Colon (tissue), 2 donors: ENCODE results near the gene SH3RF1.

ENCODE experiments used
- FAIRE-seq: peaks from 2 replicates; lab custom pipeline; 2012; peaks lifted over from hg19 to GRCh38; lab: Jason Lieb, UNC
- donor health status: control.
- donor health status: control.

SH3RF1 gene

GRCh38 chr4:169132561-169133305 is 138.0 kb downstream of the SH3RF1 start:
- no peak for FAIRE-seq

GRCh38 chr4:169131556-169132208 is 139.1 kb downstream of the SH3RF1 start:
- FAIRE-seq, result no peak

- FAIRE-seq, result no peak
Measured at GRCh38 chr4:169128902-169129301, 141.9 kb downstream of the SH3RF1 start.

GRCh38 chr4:169127314-169127713 is 143.4 kb downstream of the SH3RF1 start:
- FAIRE-seq, result no peak

DNA sequence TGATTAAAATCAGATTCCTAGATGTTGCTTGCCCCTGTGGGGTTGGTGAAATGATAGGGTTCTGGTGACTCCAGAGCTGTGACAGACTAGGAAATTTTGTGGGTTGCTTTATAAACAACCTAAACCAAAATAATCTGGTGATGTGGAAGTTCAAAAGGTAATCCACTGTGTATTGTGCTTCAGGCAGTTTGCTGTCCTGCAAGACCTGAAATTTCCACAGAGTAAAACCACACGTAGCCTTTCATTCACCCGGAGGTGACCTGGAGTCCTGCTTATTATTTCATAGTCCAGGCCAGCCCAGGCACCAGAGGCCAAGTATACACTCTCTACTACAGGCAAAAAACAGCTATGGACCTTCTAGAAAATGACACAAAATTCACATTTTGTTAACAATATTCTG is 146.1 kb downstream of the SH3RF1 start:
- FAIRE-seq, result no peak

DNA sequence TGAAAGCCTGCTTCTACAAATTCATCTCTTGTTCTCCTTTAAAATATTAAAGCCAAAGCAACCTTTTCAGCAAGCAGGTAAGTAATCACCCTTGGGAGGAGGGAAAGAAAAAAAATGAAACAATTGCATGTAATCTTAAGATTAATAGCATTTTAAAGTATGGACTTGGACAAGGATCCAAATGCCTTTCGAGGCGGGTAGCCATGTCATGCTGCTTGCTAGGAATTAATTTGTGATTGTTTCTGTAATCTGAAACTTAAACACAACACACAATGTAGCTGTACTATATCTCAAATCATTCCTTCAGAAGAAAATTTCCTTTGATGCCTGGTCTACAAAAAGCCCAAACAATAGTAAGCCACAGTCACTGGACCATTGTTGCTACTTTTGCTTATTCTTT is 148.3 kb downstream of the SH3RF1 start:
- FAIRE-seq, result no peak

- no peak for FAIRE-seq
Measured at GRCh38 chr4:169121861-169122382, 148.8 kb downstream of the SH3RF1 start.

DNA sequence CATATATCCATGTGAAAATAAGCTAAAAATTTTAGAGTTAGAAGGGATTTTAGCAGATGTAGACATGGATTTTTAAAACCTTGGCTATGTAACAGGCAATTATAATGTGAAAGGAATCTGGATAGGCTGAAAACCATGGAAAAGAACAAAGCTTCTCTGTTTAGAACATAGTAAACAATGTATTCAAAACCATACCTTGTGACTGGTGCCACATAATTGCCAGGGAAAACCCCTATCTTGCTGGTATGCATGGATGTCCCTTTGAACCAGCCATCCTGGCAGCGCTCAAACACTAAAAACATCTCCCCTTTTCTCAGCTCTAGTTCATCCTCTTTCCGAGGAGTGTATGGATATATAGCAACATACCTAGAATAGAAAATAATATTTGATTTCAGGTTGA is 150.1 kb downstream of the SH3RF1 start:
- FAIRE-seq, result no peak

DNA sequence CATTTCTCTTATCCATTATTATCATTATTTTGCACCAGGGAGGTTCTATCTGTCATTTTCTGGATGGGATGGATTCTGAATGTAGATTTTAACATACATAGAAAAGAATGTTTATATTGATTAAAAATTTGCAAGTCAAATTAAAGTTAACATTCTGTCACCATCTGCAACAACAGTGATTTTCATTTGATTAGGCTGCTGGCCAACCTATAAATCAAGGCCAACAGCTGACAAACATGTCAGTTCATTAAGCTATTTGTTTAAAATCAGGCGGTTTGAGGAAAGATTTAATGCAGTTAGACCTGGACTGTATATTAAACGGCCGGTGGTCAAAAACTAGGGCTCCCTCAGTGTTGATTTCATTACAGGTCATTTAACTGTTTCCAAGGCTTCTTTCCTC is 151.2 kb downstream of the SH3RF1 start:
- no peak for FAIRE-seq

DNA sequence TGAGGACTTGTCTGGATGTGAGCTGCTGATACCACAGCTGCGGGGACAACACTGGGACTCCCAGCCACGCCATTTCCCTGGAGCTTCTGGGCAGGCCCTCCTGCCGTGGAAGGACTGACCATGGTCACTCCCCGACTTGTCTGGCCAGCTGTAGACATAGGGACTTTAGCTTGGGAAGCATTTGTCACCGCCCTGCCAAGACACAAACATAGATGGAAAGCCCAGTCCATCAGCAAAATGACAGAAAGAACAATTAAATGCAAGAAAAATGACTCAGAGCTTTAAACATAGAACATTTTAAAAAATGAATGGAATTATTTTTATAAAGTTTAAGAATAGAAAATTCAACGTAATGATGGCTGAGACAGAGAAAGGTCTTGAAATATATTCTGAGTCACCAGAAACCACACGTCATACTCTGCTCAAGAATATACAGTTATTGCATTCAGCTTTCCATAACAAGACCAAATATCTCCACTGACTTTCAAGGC is 153.1 kb downstream of the SH3RF1 start:
- FAIRE-seq, result no peak

DNA sequence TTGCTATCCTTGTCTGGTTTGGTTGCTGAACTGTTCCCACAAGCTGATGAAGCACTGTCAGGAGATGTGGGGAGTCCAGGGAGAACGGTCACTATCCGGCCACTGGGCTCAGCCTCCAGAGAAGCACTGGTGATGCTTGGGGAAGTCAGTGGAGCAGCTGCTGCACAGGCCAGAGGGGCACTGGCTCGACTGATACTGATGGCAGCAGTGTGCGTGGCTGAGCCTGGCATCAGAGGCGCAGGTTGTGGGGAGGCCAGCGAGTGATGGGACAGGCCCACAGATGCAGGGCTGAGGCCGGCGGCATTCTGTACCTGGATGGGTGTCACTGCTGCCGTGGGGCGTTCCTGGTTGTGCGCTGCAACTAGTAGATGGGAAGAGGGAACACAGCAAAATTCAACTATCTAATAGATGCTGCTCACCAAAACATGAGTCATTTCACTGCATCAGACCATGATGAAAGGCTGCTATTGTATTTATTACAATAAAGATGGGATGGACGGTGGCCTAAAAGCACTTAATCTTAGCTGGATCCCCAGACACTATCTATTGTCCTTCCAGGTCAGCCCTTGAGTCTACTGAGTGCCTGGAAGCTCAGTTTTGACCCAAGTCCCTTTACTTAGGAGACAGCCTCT is 154.4 kb downstream of the SH3RF1 start:
- FAIRE-seq, result no peak

- FAIRE-seq, result no peak
Measured at GRCh38 chr4:169115897-169116254, 154.9 kb downstream of the SH3RF1 start.

DNA sequence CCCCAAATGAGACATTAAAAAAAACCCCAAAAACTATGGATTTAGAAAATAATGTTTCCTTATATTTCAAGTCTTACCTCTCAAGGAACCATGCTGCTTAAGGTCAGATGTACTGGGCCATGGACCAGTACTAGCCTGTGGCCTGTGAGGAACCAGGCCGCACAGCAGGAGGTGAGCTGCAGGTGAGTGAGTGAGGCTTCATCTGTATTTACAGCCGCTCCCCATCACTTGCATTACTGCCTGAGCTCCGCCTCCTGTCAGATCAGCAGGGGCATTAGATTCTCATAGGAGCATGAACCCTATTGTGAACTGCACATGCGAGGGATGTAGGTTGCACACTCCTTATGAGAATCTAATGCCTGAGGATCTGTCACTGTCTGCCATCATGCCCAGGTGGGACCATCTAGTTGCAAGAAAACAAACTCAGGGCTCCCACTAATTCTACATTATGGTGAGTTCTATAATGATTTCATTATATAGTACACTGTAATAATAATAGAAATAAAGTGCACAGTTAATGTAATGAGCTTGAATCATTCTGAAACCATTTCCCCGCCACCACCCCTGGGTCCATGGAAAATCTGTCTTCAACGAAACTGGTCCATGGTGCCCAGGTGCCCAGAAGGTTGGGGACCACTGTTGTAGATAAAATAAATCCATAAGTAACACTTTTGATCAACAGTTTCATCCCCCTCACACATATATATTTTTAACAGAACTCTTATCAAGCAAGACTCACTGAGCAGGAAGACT is 155.4 kb downstream of the SH3RF1 start:
- no peak for FAIRE-seq

GRCh38 chr4:169114341-169114974 is 156.3 kb downstream of the SH3RF1 start:
- FAIRE-seq, result peak; percentile 81

DNA sequence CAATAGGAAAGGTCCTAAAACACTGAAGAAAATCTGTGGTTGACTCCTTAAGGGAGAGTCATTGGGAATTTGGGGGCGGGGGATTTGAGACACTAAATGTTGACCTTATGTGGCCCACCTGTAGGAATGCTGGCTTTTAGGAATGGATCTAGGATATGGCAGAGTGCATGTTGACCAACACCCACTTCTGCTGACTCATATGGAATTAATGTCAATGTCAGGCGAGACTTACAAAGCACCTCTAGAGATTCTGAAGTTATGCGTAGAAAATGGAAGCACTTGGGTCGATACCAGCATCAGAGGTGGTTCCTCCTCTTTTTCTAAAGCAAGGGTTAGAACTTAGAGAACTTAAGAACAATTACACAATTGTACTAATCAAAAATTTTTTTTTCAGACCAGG is 160.1 kb downstream of the SH3RF1 start:
- FAIRE-seq, result no peak

DNA sequence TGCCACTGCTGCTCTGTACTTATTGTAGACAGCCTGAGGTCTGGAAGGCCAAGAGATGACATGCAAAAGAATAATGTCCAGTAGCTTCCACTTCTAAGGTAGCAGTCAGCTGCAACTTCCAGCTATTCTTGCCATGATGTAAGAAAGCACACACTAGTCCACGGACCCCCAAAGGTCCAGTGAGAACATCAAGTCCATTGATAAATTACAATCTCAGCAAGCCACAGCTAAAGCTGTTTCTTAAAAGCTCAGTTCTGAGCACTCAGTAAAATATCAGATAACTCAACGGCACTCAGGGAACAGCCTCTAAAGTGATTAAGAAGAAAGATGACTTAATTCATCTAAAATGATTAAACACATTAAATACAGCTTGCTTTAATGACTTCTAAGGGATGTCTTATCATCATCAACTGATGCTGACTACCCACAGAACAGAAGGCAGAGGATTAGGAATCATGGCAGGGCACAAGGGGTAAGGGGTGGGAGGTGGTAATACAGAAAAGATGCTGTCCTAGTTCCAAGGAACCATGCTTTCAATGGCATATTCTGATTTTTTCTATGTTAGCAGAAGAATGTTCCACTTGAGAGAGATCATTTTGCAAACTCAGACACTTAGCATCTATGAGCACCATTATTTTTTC is 161.6 kb downstream of the SH3RF1 start:
- no peak for FAIRE-seq

- FAIRE-seq, result no peak
Measured at GRCh38 chr4:169108303-169108702, 162.5 kb downstream of the SH3RF1 start.

DNA sequence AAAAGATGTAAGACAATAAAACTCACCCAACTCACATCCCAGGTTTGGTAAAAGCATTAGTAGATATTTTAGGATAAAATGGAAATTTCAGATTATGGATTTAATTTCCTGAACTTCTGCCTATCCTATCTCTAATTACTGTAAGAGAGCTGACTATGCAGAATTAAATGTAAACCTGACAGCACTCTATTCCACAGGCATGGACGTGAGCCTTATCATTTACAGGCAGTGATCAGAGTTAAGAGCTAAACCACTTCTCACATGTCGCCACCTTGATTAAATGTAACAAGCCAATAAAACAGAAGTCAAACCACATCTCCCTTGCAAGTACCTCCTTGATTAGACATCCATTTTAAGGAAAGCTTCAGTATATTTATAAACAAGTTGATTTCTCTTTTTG is 163.2 kb downstream of the SH3RF1 start:
- FAIRE-seq, result no peak

DNA sequence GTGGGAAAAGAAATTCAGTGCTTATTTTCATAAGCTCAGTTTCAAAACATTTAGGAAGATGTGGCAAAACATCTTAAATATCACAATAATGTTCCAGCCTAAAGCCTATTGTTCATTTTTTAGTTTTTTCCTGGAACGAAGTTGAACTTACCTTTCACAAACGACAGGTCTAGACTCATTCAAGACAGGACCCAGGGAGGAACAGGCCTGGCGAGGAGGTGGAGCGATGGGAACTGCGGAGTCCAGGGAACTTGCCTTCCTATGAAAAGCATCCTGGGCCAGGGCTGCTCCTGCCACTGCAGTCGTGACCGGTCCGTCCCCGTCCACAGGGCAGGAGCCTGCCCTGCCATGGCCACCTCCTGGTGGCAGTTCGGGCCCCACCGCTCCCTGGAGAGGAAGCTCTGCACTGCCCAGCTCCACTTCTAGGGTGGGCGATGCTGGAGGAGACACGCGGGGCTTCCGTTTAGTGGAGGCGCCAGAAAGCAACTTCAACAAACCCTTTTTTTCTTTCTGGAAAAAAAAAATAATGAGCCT is 164.0 kb downstream of the SH3RF1 start:
- no peak for FAIRE-seq

DNA sequence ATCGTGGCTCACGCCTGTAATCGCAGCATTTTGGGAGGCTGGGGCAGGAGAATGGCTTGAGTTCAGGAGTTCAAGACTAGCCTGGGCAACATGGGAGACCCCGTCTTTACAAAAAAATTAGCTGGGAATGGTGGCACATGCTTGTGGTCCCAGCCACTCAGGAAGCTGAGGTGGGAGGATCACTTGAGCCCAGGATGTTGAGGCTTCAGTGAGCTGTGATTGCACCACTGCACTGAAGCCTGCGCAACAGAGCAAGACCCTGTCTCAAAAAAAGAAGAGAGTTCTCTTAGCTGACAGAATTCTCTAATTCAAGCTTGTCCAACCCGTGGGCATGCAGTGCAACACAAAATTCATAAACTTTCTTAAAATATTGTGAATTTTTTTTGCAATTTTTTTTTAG is 165.1 kb downstream of the SH3RF1 start:
- FAIRE-seq, result no peak

GRCh38 chr4:169103966-169104412 is 166.8 kb downstream of the SH3RF1 start:
- no peak for FAIRE-seq
